Suprapubic skin (tissue), 4 donors: Measurements from ENCODE around the gene PPP4R1.

ENCODE experiments used
- EP300 ChIP-seq: sonication (generic); formaldehyde crosslinking; IDR thresholded peaks from one replicate; pipeline ENCODE4 v1.6.1; 2017; ENCODE audit warnings: antibody characterized with exemption
- POLR2A ChIP-seq, 2 donors: fragments of 450-650 bp; IDR thresholded peaks; one replicate each; pipeline ENCODE4 v1.6.1; 2017; ENCODE audit warnings: antibody characterized with exemption in 2 of 2, mild to moderate bottlenecking in 2 of 2, moderate library complexity in 2 of 2
- POLR2AphosphoS5 ChIP-seq, 3 donors: sonication (generic); formaldehyde crosslinking; IDR thresholded peaks; one replicate each; pipeline ENCODE4 v1.6.1; 2017; ENCODE audit warnings: antibody characterized with exemption in 3 of 3
- TF ChIP-seq, protein P1 (sequence below), 2 donors: fragments of 200-600 bp in 1 of 2; fragments of 450-650 bp in 1 of 2; sonication (generic) in 1 of 2; IDR thresholded peaks; one replicate each; pipeline ENCODE4 v1.5.1; 2016 to 2019; ENCODE audit warnings: antibody characterized with exemption in 2 of 2, mild to moderate bottlenecking in 1 of 2, moderate library complexity in 1 of 2

GRCh38 chr18:9549405-9549804, 65.0 kb downstream of the PPP4R1 start:
- TF ChIP-seq, protein P1, sequence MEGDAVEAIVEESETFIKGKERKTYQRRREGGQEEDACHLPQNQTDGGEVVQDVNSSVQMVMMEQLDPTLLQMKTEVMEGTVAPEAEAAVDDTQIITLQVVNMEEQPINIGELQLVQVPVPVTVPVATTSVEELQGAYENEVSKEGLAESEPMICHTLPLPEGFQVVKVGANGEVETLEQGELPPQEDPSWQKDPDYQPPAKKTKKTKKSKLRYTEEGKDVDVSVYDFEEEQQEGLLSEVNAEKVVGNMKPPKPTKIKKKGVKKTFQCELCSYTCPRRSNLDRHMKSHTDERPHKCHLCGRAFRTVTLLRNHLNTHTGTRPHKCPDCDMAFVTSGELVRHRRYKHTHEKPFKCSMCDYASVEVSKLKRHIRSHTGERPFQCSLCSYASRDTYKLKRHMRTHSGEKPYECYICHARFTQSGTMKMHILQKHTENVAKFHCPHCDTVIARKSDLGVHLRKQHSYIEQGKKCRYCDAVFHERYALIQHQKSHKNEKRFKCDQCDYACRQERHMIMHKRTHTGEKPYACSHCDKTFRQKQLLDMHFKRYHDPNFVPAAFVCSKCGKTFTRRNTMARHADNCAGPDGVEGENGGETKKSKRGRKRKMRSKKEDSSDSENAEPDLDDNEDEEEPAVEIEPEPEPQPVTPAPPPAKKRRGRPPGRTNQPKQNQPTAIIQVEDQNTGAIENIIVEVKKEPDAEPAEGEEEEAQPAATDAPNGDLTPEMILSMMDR (IDR thresholded peaks at IDR 0.05) = no peak
- TF ChIP-seq EP300 (no peak), POLR2AphosphoS5 (IDR thresholded peaks at IDR 0.05) (no peak), POLR2A (IDR thresholded peaks at IDR 0.05) (no peak)
